Gastroesophageal sphincter (tissue), 3 donors: ENCODE measurements around the gene SMYD4.

Experiments used
- POLR2A ChIP-seq, 2 donors: fragments of 450-650 bp; IDR thresholded peaks; one replicate each; pipeline ENCODE4 v1.6.1; 2017; ENCODE audit warnings: antibody characterized with exemption in 2 of 2, mild to moderate bottlenecking in 2 of 2, moderate library complexity in 1 of 2
- TF ChIP-seq, protein P1 (sequence below), 4 experiments: fragments of 200-600 bp in 2 of 4; fragments of 450-650 bp in 2 of 4; sonication (generic) in 1 of 4; IDR thresholded peaks; one replicate each; pipeline ENCODE4 v1.5.1; 2017 to 2019; ENCODE audit warnings: antibody characterized with exemption in 4 of 4, mild to moderate bottlenecking in 2 of 4, moderate library complexity in 2 of 4

DNA sequence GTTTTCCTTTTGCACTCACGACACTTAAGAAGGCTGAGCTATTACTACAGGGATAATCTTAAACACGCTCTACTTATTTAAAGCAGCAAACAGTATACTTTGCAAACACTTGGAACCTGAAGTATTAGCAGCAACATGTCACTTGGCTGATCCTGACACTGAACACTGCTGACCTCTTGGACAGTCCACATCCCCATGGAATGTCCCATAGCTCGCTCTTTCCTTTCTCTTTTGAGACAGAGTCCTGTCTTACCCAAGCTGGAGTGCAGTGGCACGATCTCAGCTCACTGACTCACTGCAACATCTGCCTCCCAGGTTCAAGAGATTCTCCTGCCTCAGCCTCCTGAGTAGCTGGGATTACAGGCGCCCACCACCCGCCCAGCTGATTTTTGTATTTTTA, 26.4 kb downstream of the SMYD4 start:
- TF ChIP-seq, protein P1, sequence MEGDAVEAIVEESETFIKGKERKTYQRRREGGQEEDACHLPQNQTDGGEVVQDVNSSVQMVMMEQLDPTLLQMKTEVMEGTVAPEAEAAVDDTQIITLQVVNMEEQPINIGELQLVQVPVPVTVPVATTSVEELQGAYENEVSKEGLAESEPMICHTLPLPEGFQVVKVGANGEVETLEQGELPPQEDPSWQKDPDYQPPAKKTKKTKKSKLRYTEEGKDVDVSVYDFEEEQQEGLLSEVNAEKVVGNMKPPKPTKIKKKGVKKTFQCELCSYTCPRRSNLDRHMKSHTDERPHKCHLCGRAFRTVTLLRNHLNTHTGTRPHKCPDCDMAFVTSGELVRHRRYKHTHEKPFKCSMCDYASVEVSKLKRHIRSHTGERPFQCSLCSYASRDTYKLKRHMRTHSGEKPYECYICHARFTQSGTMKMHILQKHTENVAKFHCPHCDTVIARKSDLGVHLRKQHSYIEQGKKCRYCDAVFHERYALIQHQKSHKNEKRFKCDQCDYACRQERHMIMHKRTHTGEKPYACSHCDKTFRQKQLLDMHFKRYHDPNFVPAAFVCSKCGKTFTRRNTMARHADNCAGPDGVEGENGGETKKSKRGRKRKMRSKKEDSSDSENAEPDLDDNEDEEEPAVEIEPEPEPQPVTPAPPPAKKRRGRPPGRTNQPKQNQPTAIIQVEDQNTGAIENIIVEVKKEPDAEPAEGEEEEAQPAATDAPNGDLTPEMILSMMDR (IDR thresholded peaks at IDR 0.05) = no peak
- TF ChIP-seq POLR2A (IDR thresholded peaks at IDR 0.05) = no peak
